Superior temporal gyrus (tissue), 1 donor: ENCODE data around the gene BCR.

Experiments
- DNase-seq: peaks from one replicate; pipeline ENCODE4 v3.0.0-alpha.2; 2016; ENCODE audit errors: extremely low spot score

BCR gene

DNA sequence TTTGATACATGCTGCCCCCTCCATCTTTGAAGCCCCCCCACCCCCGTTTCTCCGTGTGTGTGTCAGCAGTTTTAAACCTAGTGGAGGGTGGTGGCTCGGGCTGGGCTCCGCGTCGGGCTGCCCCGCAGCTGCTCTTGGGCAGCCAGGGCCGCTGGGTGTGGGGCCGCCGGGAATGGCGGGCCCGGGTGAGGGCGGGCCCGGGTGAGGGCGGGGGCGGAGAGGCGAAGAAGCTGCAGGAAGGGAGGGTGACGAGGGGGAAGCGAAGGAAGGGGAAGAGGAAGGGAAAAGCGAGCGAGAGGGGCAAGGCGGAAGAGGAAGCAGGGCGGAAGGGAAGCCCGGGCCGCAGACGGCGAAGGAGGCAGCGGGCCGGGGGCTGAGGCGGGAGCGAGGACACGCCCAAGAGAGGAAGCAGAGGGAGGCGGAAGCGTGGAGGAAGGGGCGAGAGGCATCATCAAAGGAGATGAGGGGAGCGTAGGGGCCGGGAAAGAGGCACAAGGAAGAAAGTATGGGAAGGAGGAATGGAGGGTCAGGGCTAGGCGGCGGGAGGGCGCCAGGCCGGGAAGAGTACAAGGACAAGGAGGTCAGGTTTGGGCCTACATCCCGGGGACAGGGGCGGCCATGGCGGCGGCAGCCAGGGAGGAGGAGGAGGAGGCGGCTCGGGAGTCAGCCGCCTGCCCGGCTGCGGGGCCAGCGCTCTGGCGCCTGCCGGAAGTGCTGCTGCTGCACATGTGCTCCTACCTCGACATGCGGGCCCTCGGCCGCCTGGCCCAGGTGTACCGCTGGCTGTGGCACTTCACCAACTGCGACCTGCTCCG, 82.4 kb downstream of the BCR start:
- no peak for DNase-seq

DNA sequence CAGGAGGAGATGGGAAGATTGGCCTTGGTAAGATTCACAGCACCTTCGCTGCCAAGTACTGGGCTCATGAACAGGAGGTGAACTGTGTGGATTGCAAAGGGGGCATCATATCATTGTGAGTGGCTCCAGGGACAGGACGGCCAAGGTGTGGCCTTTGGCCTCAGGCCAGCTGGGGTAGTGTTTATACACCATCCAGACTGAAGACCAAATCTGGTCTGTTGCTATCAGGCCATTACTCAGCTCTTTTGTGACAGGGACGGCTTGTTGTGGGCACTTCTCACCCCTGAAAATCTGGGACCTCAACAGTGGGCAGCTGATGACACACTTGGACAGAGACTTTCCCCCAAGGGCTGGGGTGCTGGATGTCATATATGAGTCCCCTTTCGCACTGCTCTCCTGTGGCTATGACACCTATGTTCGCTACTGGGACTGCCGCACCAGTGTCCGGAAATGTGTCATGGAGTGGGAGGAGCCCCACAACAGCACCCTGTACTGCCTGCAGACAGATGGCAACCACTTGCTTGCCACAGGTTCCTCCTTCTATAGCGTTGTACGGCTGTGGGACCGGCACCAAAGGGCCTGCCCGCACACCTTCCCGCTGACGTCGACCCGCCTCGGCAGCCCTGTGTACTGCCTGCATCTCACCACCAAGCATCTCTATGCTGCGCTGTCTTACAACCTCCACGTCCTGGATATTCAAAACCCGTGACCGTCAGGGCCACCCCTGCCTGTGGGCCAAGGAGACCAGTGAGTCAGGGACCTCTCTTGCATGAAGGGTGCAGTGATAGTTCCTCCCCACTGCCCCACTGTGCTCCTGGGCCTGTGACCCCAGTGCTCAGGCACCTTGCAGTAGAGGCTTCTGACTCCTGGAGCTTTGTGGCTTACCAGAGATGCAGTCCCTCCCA, 83.6 kb downstream of the BCR start:
- no peak for DNase-seq

DNA sequence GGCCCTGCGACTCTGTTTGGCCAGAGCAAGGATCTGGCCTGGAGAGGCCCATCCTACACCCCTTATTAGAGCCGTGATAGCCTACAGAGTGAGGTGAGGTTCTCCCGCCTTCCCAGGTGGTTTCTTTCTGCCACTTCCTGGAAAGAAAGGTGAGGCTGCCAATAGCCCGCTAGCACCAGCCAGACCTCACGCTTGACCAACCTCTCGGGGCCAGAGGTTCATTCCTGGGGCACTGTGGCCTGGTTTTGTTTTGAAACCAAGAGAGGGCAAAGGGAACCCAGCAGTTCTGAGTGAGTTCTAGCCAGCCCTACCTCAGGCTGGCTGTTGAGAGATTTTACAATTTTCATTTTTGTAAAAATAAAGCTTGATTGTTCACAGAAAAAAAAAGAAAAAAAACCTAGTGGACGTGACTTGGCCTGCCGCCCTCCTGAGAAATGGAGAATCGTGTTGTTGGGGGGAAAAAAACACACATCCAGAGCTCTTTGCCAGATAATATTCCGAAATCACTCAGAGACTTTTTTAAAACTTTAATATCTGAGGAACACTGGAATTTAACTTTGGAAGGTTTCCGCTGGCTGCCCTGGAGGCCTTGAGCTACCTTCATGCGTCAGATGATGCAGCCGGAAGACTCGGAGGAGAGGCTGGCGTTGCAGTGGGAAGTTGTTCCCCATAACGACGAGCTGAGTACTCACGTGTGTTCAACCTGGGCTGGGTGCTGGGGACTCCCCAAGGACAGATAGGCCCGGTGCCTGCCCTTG, 84.5 kb downstream of the BCR start:
- DNase-seq = no peak

DNA sequence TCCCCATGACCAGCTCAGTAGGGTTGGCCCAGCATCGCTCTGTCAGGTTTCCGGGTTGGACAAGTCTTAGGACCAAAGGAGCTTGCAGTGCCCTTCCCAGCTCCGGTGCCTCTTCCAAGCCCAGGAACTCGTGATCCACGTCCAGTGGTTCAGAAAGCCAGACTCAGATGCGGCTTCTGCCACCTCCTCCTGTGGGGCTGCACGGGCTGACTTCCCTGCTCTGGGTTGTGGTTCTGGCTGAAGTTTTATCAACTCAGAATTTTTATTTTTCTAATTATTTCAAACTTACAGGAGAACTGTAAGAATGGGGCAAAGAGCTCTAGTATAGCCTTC, 85.0 kb downstream of the BCR start:
- no peak for DNase-seq

DNA sequence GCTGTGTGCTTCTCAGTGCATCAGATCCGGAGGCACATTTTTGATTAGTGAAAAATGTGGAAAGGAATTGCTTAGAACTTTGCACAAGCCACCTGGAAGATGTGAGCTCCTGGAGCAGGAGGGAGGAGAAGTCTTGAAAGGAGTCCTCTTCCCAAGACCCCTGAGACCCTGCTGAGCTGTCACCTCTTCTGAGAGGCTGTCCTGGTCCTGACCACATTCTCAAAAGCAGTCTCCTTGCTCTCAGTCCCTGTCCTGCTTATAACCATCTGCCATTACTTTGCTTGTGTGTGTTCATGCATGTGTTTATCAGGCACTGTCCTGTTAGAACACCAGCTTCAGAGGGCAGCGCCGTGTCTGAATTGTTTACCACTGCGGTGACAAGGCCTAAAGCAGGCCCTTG, 86.5 kb downstream of the BCR start:
- no peak for DNase-seq

DNA sequence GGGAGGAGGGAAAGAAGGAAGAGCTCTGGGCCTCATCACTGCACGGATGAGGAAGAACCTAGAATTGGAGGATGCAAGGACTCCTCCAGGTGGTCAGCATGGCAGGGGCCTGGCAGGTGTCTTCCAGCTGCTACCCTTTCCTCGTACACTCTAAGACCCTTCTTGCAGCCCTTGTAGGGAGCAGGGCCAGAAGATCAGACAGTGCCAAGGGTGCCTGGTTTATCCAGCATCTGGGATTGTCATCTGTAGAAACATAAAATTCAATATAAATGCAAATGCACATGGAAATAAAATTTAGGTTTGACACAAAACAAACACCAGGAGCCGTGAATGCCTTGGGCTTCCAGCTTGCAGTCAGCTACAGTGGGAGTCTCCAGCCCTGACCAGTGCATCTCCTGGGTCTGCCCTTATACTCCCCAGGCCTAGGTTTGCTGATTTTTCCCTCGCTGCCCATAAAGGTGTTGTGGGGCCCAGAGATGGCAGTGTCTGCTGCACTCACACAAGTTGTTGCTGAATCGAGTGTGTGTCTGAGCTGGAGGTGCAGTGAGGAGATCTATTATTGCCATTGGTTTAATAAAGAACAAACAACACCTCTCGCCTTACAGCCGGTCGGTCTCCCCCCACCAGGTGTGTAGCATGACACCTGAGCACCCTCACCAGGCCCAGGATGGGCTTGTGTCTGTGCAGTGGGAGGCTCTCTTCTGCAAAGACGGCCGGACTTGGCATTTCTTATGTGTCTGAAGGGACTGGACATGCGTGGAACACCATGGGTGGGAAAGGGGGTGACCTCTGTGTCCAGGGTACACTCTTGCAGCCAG, 87.1 kb downstream of the BCR start:
- DNase-seq = no peak

DNA sequence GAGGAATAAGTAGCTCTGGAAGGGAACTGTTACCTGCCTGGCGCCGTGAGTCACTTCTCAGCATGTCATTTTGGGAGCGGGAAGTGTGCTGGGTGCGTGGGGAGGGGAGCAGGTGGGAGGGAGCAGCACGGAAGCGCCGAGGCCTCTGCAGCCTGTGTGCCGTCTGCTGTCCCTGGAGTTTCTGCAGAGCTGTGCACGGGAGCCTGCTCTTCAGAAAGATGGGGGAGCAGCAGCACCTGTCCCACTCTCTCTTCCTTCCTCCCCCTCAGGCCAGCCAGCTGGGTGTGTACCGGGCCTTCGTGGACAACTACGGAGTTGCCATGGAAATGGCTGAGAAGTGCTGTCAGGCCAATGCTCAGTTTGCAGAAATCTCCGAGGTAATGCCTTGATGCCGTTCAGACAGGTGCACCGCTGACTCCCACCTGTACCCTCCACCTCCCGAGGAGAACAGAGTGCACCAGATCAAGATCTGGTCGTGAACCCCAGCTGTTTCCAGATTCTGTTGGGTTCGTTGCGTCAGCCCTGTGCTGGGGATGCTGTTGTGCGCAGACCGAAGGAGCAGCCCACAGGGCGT, 87.9 kb downstream of the BCR start:
- DNase-seq = no peak

DNA sequence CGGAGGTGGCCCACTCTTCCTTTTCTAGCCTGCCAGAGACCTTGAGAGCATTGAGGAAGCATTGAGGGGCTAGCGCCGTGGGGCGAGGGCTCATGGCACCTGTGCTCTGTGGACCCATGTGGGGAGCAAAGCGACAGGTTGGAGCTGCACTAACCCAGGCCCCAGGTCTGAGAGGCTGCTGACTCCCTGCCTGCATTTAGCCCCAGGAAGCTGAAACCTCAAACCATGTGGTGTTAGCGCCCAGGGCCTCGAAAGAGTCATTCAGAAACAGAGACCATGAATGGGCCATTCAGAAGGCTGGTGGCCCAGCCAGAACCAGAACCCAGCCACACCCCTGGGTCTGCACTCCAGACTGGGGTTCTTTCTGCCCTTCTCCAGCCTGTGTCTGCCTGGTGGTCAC, 88.6 kb downstream of the BCR start:
- no peak for DNase-seq

DNA sequence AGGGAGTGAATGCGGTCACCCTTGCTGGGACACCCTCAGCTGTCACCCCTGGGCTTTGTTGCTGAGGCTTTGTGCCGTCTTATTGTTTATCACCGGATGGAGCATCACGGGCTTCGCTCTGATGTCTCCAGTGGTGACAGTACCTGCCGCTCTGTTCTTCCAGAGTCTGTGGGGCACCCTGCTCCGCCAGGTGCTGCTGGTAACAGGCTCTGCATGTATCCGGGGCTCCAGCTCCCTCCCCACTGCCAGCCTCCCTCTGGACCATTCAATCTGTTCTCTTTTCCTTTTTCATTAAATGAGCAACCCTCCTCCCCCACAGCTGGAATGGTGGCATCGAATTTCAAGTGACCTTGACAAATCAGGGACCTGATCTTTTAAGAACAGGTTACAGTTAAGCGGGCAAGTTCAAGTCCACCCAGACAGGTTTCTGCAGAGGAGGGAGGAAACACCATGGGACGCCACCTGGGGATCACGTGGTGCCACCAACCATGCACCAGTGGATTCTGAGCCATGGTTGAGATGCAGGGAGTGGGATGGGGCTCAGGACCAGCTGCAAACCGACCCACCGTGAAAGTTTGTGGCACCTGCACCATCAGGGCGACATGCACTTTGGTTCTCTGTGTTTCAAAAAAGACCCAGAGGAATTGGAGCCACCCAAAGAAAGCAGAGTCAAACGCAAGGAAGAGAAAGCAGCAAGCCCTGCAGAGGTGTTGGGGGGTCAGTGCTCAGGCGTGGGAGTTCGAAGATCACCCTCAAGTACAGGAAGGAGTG, 89.3 kb downstream of the BCR start:
- no peak for DNase-seq

DNA sequence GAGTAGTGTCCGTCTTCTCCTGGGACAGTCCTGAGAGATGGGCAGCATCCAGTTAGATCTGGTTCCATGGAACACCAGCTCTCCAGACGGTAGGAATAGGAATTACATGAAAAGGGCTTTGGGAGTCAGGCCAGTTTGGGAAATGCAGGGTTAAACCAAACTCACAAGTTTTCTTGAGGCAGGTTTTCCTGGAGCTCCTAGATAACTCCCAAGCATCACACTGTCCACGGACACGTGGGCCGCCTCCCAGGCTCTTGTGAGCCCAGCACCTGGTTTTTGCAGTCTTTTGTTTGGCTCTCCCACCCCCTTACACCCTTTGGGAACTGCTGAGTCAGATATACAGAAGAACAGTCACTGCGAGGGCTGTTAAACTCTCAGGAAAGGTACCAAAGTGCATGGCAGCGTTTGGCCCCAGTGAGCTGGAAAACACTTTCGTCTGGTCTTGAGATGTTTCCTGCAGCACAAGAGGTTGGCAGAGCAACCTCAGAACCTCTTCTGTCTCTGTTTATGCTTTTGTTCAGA, 90.0 kb downstream of the BCR start:
- DNase-seq = no peak

DNA sequence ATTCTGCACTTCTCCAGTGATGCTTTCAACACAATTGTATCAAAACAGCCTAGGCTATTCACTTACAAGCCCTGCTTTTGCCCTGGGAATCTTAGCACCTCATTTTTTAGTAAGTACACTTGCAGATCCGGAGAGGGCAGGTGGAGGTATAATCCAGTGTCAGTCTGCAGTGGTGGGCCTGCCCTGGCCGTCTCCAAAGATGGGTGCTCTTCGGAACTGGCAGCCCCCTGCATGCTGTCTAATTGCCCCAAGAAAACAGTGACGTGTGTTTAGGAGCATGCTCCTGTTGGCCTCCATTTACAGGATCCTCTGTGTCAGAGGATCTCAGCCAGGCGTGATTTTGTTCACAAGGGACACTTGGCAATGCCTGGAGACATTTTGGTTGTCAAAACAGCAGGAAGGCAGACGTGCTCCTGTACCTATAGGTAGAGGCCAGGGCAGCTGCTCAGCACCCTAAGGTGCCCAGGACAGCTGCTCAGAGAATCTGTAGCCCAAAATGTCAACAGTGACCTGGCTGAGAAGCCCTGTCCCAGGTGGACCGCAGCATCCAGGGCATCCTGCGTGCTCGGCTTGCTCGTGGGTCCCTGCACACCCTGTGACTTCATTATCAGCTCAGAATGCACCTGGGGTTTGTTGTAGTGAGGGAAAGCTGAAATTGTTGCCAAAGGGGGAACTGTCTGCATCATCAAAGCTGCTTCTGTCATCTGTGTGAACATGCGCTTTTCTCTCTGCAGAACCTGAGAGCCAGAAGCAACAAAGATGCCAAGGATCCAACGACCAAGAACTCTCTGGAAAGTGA, 90.7 kb downstream of the BCR start:
- no peak for DNase-seq

DNA sequence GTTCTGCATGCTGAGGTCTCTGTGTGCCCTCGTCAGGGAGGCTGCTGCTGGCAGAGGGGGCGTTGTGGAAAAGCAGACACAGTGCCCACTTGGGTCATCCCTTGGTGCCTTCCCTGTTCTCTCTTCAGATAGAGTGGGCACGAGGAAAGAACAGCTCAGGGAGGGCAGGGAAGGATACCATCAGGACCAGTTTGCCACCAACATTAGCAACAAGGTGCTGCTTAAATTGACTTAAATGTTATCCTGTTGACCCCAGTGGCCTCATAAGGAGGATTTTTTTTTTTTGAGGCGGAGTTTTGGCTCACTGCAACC, 91.2 kb downstream of the BCR start:
- DNase-seq = no peak

DNA sequence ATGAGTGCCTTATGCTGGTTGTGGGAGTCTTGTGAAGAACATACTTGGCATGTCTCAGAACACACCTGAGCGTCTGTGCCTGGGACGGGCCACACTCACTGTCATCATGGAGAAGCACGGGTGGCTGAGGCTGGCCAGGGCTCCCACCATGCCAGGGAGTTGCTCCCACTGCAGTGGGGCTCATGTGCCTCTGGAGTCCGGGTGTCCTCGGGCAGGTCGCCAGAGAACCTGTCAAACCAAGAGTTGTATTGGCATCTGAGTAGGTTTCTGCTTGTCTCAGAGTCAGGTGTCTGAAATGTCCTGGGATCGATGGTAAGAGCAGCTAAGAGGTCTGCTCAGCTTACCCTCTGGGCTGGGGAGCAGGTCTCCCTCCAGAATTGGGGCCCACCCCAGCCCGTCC, 92.1 kb downstream of the BCR start:
- no peak for DNase-seq

DNA sequence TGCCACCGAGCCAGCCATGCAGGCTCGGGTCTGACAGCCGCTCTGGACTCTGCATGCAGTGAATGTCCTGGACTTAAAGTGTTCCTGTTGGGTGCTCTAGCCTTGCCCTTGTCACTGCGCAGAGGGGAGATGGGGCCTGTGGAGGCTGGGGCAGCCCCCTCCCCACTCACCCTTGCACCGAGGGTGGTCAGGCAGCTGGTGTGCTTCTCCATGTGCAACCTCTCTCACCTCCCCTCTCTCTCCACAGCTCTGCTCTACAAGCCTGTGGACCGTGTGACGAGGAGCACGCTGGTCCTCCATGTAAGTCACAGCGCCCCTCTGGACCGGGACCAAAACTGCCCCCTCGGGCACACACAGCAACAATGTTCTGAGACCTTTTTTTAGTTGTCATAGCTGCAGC, 92.5 kb downstream of the BCR start:
- no peak for DNase-seq

DNA sequence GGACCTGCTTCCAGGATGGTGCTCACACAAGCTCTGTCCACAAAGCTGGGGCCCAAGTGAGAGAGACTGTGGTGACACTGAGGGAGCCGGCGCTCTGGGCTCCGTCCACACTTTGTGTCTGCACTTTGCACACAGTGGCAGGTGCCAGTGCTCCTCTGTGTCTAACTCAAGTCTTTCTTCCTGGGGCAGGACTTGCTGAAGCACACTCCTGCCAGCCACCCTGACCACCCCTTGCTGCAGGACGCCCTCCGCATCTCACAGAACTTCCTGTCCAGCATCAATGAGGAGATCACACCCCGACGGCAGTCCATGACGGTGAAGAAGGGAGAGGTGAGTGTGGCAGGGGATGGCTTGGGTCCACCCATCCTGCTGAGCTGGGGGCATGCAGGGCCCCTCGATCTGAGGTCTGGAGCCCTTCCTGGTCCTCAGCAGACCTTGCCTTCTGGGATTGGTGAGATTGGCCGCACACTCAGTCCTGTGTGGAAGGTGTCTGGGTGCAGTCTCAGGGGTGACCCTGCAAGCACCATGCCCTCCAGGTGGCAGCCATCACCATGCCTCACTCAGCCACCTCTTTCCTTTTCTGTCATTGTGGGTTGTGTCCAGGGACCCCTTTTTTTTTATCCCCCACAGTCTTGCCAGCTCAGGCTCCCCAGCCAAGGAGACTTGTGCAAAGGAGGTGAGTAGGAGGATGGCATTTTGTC, 93.3 kb downstream of the BCR start:
- no peak for DNase-seq

DNA sequence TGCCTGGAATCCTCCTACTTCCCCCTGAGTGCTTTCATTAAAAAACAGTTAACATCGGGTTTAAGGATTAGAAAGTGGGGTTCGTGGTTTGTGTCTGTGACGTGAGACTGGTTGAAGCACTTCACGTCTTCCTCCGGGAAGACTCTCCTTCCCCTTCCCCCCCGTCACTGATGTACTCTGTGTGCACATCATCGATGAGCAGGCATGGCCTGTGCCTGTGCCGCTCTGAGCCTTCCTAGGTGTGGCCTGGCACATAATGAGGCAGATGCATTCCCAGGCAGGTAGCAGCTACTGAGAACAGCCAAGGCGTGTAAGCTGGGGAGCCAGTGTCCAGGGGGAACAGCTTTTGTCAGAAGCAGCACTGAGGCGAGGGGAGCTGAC, 93.8 kb downstream of the BCR start:
- DNase-seq = no peak

DNA sequence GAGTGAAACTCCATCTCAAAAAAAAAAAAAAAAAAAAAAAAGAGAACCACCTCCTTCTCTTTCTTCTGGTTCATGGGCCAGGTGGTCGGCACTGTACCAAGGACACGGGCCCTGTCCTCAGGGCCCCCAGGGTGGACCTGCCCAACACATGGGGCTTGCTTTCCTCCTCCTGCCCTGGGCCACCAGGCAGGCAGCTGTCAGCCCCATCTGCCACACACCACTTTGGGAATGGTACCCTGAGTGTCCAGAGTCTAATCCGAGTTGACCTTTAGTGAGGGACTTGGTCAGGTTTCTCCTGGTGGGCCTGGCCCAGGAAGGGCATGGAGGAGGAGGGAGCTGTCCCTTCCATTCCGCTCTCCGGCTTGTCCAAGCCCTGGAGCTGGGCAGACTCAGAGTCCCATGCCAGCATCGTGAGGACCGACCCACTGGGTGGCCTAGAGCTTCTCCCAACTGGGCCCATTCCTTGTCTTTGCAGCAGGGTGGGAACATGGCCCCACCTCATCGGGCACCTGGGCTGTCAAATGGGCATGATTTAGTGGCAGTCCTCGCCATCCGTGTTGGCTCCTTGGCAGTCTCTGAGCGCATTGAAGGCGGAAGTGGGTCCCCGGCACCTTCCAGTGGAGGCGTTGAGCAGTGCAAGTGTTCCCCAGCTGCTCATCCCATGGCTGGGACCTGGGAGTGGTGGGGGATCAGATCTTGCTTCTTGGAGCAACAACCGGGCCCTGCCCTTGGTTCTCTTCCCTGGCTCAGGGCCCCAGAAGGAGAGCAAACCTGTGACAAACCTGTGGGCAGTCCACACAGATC, 94.8 kb downstream of the BCR start:
- no peak for DNase-seq

DNA sequence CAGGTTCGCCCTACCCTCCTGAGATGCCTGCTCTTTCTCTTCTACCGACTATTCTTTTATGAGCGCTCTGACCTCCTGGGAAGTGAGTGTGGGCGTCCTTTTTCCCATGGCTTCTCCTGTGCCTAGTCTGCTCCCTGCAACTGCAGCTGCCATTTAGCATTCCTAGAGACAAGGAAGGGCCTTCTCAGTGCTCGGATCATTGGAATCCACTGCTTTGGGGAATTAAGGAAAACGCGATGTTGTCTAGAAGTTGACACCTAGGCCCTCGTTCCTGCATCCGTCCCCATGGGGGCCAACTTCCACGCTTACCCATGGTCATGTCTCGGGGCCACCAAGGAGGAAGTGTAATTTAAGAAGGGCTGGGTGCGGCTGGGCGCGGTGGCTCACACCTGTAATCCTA, 95.4 kb downstream of the BCR start:
- no peak for DNase-seq
